Osteocyte (in vitro differentiated cells): ENCODE measurements around the gene CSTB. TPM values are rescaled to one million over a fixed set of nuclear protein-coding genes. Genes with fewer than 3 reads are reported as not detected.

Experiments
- DNase-seq: peaks from one replicate; pipeline ENCODE4 v3.0.0; 2021; ENCODE audit warnings: mixed read lengths; ENCODE audit not compliant: unreplicated experiment; ENCODE audit errors: extremely low spot score
- H3K27ac Mint-ChIP-seq: one replicate; pipeline ENCODE4 v1.8.0; 2021; ENCODE audit warnings: mild to moderate bottlenecking, mixed read lengths; ENCODE audit not compliant: unreplicated experiment
- H3K27me3 Mint-ChIP-seq: one replicate; pipeline ENCODE4 v1.8.0; 2021; ENCODE audit warnings: mixed read lengths; ENCODE audit not compliant: unreplicated experiment
- H3K36me3 Mint-ChIP-seq: one replicate; pipeline ENCODE4 v1.8.0; 2021; ENCODE audit warnings: mixed read lengths; ENCODE audit not compliant: unreplicated experiment
- H3K4me1 Mint-ChIP-seq: one replicate; pipeline ENCODE4 v1.8.0; 2021; ENCODE audit warnings: mixed read lengths; ENCODE audit not compliant: unreplicated experiment
- H3K4me3 Mint-ChIP-seq: one replicate; pipeline ENCODE4 v1.8.0; 2021; ENCODE audit warnings: mild to moderate bottlenecking, moderate library complexity, mixed read lengths; ENCODE audit not compliant: unreplicated experiment
- H3K9me3 Mint-ChIP-seq: one replicate; pipeline ENCODE4 v1.8.0; 2021; ENCODE audit warnings: mixed read lengths; ENCODE audit not compliant: unreplicated experiment
- CTCF ChIP-seq: fragments of 200-600 bp; sonication (generic); IDR thresholded peaks from 2 replicates; pipeline ENCODE4 v1.5.0; 2021; ENCODE audit warnings: antibody characterized with exemption, mild to moderate bottlenecking, moderate library complexity
- total RNA-seq: library from RNA; stranded (reverse); gene quantifications from 2 replicates; pipeline ENCODE4 v1.2.1, GENCODE V29; 2021

Gene CSTB
- total RNA-seq, 1 donor from 2014 or later = 59.1 TPM

DNA sequence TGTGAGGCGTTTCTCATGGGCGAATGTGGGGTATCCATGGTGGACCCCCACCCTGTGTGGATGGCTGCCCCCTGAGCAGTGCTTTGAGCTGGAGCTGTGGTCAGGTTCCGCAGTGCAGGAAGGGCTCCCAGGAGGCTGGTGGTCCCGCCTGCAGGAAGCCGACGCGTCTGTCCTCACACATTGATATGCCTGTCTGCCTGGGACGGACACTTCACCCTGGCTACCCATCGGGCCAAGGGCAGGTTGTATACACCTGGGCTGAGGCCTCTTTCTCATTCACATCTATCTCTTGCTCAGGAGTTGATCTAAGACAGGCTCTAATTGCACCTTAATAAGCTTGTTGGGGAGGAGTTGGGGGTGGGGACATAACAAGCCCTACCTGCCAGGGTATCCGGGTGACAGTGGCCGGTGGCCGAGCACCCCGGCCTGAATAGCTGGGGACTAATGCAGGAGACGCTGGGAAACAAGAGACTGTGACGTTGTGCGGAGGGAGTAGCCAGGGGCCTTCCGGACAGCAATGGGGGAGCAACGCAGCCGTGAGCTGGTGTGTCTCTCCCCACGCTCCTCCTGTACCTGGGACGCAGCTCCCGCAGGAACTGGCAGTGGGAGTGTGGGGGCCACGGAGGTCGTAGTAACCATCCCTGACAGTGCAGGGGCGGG, 35.5 kb downstream of the CSTB start:
- H3K4me3 Mint-ChIP-seq = no peak overlapping the region
- no peak for TF ChIP-seq CTCF
- no peaks in the 10 kb centered on the region for H3K9me3 Mint-ChIP-seq
- peaks cover 6% of the 10 kb centered on the region for H3K4me1 Mint-ChIP-seq
- no peaks in the 10 kb centered on the region for H3K27me3 Mint-ChIP-seq
- no peak for DNase-seq
- H3K36me3 Mint-ChIP-seq = peaks cover 13% of the 10 kb centered on the region
- peak overlapping the region; percentile 39 for H3K27ac Mint-ChIP-seq

DNA sequence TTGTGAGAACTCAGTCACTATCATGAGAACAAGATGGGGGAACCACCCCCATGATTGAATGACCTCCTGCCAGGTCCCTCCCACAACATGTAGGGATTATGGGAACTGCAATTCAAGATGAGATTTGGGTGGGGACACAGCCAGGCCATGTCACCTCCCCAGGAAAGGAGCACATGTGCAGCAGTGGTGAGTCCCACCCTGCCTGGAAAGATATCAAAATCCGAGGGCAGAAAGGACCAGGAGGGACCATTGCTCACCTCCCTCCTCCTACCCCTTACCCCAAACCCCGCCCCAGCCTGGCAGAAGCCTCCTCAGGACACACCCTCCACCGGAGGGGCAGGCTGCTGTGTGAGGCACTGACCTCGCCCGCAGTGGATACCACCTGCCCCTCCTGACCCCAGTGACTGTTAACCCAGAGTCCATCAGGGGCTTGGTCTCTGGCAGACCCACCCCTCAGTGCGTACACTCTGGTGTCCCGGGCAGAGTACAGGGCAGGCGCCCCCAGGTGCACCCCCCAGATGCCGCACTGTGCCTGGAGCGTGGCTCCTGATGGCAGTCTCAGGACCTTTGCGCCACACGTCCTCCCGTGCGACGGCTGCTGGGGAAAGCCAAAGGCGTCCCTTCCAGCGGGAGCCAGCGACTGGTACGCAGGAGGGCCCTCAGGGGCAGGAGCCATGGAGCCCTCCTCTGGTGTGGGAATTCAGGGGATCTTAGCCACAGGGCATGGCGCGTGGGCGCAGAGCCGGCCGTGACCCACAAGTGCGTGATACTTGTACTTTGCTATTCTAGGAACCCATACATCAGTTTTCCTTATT, 36.3 kb downstream of the CSTB start:
- Mint-ChIP-seq H3K4me1 (peaks cover 8% of the 10 kb centered on the region), H3K27ac (no peak overlapping the region), H3K9me3 (no peaks in the 10 kb centered on the region), H3K4me3 (no peak overlapping the region), H3K27me3 (no peaks in the 10 kb centered on the region), H3K36me3 (peaks cover 9% of the 10 kb centered on the region)
- DNase-seq = no peak
- no peak for TF ChIP-seq CTCF

DNA sequence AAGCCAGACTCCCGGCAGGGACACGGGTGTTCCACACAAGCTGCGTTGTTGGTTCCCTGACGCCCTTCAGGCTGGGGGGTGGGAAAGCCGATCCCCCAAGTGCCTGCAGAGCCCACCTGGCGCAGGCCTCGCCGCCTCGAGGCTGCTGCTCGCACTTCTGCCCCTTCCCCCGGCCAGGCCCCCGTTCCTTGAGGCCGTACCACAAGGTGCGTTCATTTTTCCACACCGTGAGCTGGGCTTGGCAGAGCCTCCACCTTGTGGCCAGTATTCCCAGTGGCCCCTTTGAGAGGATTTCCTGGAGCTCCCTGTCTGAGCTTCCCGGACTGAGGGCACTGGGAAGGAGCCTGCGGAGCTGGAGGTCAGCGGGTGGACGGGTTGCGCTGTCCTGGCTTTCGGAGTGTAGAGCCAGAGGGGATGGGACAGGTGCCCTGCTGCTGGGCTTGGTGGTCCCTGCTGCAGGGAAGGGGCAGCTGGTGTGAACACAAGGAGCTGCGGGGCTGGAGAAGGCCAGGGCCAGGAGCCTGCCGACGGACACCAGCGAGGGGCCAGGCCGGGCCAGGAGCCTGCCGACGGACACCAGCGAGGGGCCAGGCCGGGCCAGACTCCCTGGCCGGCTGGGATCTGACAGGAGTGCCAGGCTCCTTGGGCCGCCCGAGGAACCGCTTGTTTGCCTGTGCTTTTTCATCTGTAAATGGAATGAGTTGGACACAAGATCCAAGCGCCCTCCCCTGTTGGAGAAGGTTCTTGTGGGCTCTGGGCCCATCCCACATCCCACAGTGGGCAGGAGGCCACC, 38.8 kb downstream of the CSTB start:
- Mint-ChIP-seq H3K36me3 (peaks cover 6% of the 10 kb centered on the region), H3K4me3 (no peak overlapping the region), H3K4me1 (peaks cover 18% of the 10 kb centered on the region), H3K27ac (no peak overlapping the region), H3K27me3 (no peaks in the 10 kb centered on the region), H3K9me3 (no peaks in the 10 kb centered on the region)
- DNase-seq = no peak
- TF ChIP-seq CTCF = no peak

- H3K4me3 Mint-ChIP-seq = no peak overlapping the region
- TF ChIP-seq CTCF = no peak
- H3K9me3 Mint-ChIP-seq = no peaks in the 10 kb centered on the region
- H3K27ac Mint-ChIP-seq = no peak overlapping the region
- no peak for DNase-seq
- H3K4me1 Mint-ChIP-seq = peaks cover 22% of the 10 kb centered on the region
- no peaks in the 10 kb centered on the region for H3K27me3 Mint-ChIP-seq
- peaks cover 6% of the 10 kb centered on the region for H3K36me3 Mint-ChIP-seq
Observed at GRCh38 chr21:43736224-43736883, 39.8 kb downstream of the CSTB start.
